HG02885 (cell line): Measurements from ENCODE around the gene ATP5PD.
"Not testable (repeated sequence)": the region's sequence is repeated elsewhere in the genome, so short reads cannot be mapped to it uniquely, and the experiment has no call there.

ENCODE experiments used
- ATAC-seq: cut with Tn5 transposase; IDR thresholded peaks from one replicate; pipeline ENCODE4 v1.9.1; 2021; ENCODE audit warnings: mild to moderate bottlenecking; ENCODE audit not compliant: unreplicated experiment, poor library complexity

The ATP5PD gene

DNA sequence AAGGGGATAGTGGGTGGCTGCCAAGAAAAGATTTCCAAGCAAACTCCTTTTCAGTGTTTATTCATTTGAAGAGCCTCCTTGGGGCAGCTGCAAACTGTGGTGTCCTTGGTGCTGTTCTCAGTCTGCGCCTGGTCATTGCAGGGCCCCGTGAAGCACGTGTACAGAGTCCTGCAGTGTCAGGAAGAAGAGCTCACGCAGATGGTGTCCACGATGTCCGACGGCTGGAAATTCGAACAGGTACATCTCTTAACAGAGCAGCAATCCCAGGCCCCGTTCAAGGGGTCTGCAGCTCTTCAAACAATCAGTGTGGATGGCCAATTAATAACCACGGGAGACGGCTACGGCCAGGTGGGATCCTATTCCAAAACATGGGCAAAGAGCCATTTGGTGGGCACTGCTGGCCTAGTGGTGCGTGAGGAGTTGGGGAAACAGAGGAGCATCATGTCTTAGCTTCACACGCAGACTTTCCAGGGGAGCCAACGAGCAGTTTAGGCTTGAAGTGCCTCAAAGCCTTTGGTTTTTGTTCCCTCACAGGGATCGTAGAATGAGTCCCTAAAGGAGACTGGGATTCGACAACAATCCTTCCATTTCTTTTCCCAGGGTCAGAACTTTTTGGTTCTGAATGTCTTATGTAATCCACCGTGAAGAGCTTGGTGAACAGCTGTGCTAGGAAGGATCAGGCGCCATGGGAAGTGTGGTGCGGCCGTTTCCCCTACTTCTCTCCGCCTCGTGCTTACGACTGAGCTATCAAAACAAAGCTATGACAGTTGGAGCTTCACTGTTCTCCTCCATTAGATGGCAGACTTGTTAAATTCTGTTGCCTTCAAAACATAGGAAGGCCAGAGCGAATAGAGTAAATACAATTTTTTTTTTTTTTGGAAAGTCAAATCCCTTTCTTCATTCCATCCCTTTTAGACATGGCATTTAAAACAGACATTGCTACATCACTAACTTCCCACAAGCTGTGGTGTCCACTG lies 12.9 kb upstream of the ATP5PD start:
- no peak for ATAC-seq

DNA sequence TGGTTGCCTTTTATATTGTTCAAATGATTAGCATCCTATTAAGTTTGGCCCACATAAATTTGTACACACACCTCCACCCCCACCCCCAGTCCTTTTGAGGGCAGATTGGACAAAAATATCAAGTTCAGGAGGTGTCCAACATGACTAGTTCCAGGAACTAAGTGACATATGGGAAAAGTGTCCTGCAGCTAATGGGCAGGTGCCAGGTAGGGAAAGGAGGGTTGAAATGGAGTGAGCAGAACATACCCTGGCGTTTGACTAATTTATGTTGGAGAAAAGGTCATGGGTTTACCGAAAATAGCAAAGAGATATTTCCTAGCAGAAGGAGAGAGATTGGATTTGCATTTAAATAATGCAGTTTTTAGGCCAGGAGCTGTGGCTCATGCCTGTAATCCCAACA lies 5.2 kb upstream of the ATP5PD start:
- ATAC-seq: no peak

GRCh38 chr17:75049706-75050105 lies 2.9 kb upstream of the ATP5PD start:
- ATAC-seq: no peak

DNA sequence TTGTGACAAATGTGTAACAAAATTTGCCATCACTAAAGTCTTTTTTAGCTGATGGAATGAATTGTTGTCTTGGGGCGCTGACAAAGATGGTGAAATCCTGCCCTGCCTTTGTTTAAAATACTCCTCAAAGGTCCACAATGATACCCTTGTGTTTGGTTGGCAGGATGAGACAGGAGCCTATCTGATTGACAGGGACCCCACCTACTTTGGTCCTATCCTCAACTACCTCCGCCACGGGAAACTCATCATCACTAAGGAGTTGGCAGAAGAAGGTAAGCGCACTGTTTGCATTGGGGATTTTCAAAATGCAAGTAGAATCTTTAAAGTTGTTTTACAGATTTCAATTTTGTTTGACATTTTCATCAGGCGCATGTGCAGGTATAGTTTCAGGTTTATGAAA lies 2.3 kb upstream of the ATP5PD start:
- no peak for ATAC-seq

DNA sequence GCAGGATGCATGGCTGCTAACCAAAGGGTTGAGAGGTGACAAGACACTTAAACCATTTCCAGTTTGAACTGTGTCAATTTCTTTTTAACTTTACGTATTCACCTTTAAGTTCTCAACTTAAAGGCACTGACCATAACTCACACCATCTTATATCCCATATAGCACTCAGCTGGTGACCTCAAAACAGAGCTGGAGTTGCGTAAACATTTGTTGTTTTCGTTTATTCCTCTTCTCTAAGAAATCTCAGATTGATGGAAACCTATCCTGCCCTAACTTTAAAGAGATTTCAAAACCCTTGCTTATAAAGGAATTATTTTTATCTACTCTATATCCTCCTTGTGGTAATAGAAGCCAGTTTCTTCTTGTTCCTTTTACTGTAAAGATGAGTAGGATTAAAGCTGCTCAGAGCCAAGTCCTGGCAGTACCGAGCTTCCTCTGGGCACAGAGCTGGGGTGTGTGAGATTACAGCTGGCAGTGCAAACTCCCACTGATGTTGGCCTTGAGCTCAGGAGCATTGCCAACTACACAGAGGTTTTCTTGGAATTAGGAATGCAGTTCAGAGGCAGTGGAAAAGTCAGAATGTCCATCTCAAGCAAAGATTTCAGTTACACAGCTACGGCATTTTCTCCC lies 1.6 kb upstream of the ATP5PD start:
- no peak for ATAC-seq

GRCh38 chr17:75047398-75048098 lies 779 bp upstream of the ATP5PD start:
- peak; percentile 17 for ATAC-seq

- ATAC-seq: not testable (repeated sequence)
Measured at GRCh38 chr17:75045946-75046406, 793 bp downstream of the ATP5PD start.

DNA sequence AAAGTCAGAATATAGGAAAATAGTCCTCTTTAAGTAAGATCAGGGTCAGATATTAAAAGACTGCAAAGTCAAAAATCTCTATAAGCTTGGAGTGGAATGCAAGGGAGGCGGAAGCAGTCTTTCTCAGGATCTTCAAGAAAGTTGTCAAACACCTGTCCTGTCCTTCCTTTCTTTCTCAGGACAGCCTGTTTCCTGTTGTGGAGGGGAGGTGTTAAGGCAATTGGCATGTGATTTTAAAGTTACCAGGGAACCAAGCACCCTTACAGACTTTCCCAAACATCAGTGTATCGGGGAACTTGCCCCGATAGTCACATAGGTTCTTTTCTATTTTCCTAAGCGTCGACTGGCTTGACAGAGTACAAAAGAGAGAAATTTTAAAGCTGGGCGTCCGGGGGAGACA lies 2.1 kb downstream of the ATP5PD start:
- ATAC-seq: no peak

DNA sequence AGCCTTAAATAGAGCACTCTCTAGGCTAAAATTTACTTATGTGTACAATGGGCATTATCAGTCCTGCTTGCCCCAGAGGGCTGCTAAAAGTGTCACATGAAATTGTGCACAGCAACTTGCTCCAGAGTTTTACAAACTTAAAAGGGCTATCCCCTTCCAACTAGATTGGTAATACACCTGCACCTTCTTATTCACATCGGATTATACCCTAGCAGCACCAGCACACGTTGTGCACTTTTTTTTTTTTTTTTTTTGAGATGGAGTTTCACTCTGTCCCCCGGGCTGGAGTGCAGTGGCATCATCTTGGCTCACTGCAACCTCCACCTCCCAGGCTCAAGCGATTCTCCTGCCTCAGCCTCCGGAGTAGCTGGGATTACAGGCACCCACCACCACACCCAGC lies 3.0 kb downstream of the ATP5PD start:
- not testable (repeated sequence) for ATAC-seq

DNA sequence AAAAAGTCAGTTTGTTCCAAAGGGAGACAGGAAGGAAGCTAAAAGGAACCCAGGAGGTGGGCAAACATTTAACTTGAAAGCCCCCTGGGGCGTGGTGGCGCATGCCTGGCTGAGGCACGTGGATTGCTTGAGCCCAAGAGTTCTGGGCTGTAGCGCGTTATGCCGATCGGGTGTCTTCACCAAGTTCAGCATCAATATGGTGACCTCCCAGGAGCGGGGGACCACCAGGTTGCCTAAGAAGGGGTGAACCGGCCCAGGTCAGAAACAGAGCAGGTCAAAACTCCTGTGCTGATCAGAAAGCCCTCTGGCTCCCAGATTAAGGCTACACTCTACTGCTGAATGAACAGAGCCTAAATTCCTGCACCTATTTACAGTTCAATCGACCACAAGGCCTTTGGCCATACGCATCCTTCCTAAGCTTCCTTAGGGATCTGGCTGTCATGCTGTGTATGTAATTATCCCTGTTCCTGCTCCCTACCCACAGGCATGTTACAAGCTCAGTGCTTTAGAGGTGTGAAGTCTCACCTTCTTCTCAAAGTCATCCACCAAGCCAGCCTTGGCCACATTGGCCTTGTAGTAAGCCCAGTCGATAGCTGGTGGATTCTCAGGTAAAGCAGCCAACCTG lies 5.0 kb downstream of the ATP5PD start:
- no peak for ATAC-seq

GRCh38 chr17:75039238-75039637 lies 7.5 kb downstream of the ATP5PD start:
- ATAC-seq: no peak

DNA sequence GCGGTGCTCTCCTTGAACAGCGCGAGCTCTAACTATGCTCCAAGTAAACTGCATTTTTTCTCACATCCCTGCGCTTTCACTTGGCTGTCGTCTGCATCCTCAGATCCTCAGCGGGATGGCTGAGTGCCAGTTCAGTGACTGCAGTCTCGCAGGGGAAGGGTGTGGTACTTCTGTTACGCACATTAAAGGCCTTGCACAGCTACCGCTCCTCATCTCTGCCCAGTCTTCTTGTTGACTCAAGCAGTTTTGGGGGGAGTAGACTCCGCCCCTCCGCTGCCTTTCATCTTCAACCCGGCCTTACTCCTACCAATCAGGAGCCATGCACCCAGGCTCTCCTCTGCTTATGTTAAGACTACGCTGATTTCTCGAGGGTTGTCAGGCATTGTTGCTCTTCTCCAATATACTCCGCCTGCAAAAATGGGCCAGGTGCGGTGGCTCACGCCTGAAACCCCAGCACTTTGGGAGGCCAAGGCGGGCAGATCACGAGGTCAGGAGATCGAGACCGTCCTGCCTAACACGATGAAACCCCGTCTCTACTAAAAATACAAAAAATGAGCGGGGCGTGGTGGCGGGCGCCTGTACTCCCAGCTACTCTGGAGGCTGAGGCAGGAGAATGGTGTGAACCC lies 10.0 kb downstream of the ATP5PD start:
- no peak for ATAC-seq

DNA sequence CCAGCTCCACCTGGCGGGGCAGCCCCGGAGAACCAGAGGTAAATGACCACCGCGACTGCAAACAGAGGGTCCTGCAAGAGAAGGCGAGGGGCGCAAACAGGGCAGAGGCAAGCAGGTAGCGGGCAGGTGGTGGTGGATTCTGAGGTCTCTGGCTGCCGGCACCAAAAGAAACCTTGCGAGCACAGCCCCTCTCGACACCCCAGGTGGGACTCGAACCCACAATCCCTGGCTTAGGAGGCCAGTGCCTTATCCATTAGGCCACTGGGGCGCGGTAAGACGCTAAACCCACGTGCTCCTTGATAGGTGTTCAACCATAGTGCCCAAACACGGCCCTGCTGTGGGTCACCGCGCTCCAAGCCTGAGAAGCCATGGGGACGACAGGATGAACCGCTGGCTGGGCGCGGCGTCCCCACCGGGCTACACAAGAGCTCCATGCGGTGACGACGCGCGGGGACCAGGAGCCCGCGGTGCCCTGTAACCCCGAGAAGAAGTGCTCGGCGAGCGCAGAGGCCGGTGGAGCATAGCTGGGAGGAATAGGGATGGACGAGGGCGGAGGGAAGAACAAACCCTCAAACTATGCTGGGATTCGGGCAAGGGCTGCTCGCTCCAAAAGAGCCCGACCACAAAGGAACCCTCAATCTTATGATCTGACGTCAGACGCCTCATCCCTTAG lies 12.4 kb downstream of the ATP5PD start:
- ATAC-seq: peak; percentile 62

GRCh38 chr17:75033346-75034235 lies 13.2 kb downstream of the ATP5PD start:
- peak; percentile 56 for ATAC-seq

GRCh38 chr17:75032720-75033280 lies 14.0 kb downstream of the ATP5PD start:
- ATAC-seq: no peak

DNA sequence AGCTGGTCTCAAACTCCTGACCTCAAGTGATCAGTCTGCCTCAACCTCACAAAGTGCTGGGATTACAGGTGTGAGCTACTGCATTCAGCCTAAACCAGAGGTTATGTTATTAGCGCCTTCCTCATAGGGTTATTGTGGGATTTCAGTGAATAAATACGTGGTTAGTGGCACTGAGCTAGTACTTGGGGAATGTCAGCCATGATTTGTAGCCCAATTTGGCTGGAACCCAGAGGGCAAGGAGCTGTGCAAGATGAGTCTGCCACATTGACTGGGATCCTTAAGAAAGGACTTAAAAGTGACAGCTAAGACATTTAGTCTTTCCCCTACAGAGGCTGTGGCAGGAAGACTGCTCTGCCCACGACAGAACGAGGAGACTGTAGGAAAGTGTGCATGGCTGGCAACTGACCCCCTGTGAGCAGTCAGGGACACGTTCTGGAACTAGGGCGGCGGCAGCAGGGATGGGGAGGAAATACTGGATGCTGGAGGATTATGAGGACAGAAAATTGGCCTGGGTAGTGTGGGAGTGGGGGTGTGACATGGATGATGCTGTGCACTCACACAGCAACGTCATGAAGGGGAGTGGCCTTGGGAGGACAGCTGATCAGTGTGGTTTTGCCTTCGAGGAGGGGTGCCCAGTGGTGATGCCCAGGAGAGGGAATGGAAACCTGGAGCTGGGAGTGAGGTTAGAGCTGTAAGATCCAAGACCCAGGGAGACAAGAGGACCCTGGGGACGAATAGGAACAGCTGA lies 14.6 kb downstream of the ATP5PD start:
- ATAC-seq: no peak

DNA sequence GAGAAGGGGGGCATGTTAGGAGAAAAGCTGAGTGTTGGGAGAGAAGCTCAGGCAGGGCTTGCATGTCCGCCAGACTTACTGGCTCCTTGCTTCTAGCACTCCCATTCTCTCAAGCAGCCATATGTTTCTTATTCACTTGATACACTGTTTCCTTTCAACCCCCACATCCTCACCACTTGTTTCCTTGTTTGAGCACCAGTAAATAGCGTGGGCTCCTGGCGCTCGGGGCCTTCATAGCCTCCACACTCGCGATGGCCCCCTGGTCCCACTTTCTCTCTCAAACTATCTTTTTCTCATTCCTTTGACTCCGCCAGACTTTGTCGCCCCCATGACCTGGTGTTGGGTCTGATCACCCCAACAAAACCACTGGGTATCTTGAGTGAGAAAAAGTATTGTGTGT lies 16.6 kb downstream of the ATP5PD start:
- ATAC-seq: no peak
